ENCODE results near the gene CREB5. TPM values are rescaled to one million over a fixed set of nuclear protein-coding genes. Genes with fewer than 3 reads are reported as not detected.

Gene CREB5
- total and polyA plus RNA-seq, 2 of the 8 experiments (the other 6 are each of a cell fraction or from before 2014, with no cell fraction given), result 2.4 to 2.7 TPM

GRCh38 chr7:28473571-28474281 lies 61.4 kb downstream of the CREB5 start (continued):
- TF ChIP-seq CHD7 (IDR thresholded peaks at IDR 0.05; ENCODE audit: insufficient replicate concordance, low read length), result no peak
- TF ChIP-seq BCL11A (IDR thresholded peaks at IDR 0.05; ENCODE audit: low read depth in 2 of 2, low read length in 2 of 2), result no peak
- no peak for TF ChIP-seq CBX8 (IDR thresholded peaks at IDR 0.05; ENCODE audit: borderline replicate concordance, low read depth, low read length)
- no peak for TF ChIP-seq HDAC2 (IDR thresholded peaks at IDR 0.05; ENCODE audit: borderline replicate concordance in 1 of 2, low read depth in 2 of 2, low read length in 2 of 2)
- no peak for TF ChIP-seq ZNF274 (IDR thresholded peaks at IDR 0.05; ENCODE audit: borderline replicate concordance, extremely low read depth, low read length)
- TF ChIP-seq SIN3A (conservative IDR thresholded peaks at IDR 0.05 in 1 of 2, IDR thresholded peaks at IDR 0.05 in 1 of 2; ENCODE audit: low read depth in 1 of 2, low read length in 2 of 2), result no peak
- TF ChIP-seq TEAD4 (IDR thresholded peaks at IDR 0.05; ENCODE audit: low read depth, low read length), result no peak
